Suprapubic skin (tissue), 4 donors: ENCODE data around the gene IFI6. TPM values are rescaled to one million over a fixed set of nuclear protein-coding genes. Genes with fewer than 3 reads are reported as not detected.
"Not testable (repeated sequence)": the region's sequence is repeated elsewhere in the genome, so short reads cannot be mapped to it uniquely, and the experiment has no call there.

ENCODE experiments used
- DNase-seq, 2 donors: peaks; one replicate each; pipeline ENCODE4 v3.0.0-alpha.2; 2019; ENCODE audit warnings: low spot score in 2 of 2
- H3K27ac ChIP-seq: fragments of 200-600 bp; sonication (generic); one replicate; pipeline ENCODE4 v1.5.1; 2019
- H3K27me3 ChIP-seq: fragments of 200-600 bp; sonication (generic); one replicate; pipeline ENCODE4 v1.5.1; 2019
- H3K36me3 ChIP-seq: fragments of 200-600 bp; sonication (generic); one replicate; pipeline ENCODE4 v1.5.1; 2019
- H3K4me1 ChIP-seq: fragments of 200-600 bp; sonication (generic); one replicate; pipeline ENCODE4 v1.5.1; 2019
- H3K4me3 ChIP-seq: fragments of 200-600 bp; sonication (generic); one replicate; pipeline ENCODE4 v1.5.1; 2019; ENCODE audit warnings: mild to moderate bottlenecking
- H3K9me3 ChIP-seq: fragments of 200-600 bp; sonication (generic); one replicate; pipeline ENCODE4 v1.5.1; 2019
- CTCF ChIP-seq, 2 donors: fragments of 200-600 bp in 1 of 2; fragments of 450-650 bp in 1 of 2; sonication (generic) in 1 of 2; IDR thresholded peaks; one replicate each; pipeline ENCODE4 v1.5.1; 2016 to 2019; ENCODE audit warnings: antibody characterized with exemption in 2 of 2, mild to moderate bottlenecking in 1 of 2, moderate library complexity in 1 of 2
- EP300 ChIP-seq: sonication (generic); formaldehyde crosslinking; IDR thresholded peaks from one replicate; pipeline ENCODE4 v1.6.1; 2017; ENCODE audit warnings: antibody characterized with exemption
- POLR2A ChIP-seq, 2 donors: fragments of 450-650 bp; IDR thresholded peaks; one replicate each; pipeline ENCODE4 v1.6.1; 2017; ENCODE audit warnings: antibody characterized with exemption in 2 of 2, mild to moderate bottlenecking in 2 of 2, moderate library complexity in 2 of 2
- POLR2AphosphoS5 ChIP-seq, 3 donors: sonication (generic); formaldehyde crosslinking; IDR thresholded peaks; one replicate each; pipeline ENCODE4 v1.6.1; 2017; ENCODE audit warnings: antibody characterized with exemption in 3 of 3
- WGBS: methylation state at CpG from one replicate; pipeline ENCODE4 v1.1.5; 2018; 5-methylcytosine and 5-hydroxymethylcytosine counted together
- total RNA-seq, 4 donors: library from RNA; depleted of rRNA; stranded (reverse); fragments of >200 nt; gene quantifications; one replicate each; pipeline ENCODE4 v1.1.0, GENCODE V29; 2016

The IFI6 gene
- total RNA-seq, 4 donors from 2014 or later = 6.3 to 31.4 (median 8.2) TPM

- WGBS = 49% methylated on average over 7 of the region's 8 CpGs
- no peak overlapping the region for H3K27ac ChIP-seq
- H3K9me3 ChIP-seq = no peaks in the 10 kb centered on the region
- H3K4me1 ChIP-seq = peaks cover 33% of the 10 kb centered on the region
- DNase-seq = no peak
- no peak overlapping the region for H3K4me3 ChIP-seq
- TF ChIP-seq POLR2A (IDR thresholded peaks at IDR 0.05) (no peak), CTCF (IDR thresholded peaks at IDR 0.05) (no peak)
- no peaks in the 10 kb centered on the region for H3K36me3 ChIP-seq
- H3K27me3 ChIP-seq = no peaks in the 10 kb centered on the region
Measured at GRCh38 chr1:27646676-27647075, 25.3 kb downstream of the IFI6 start.

GRCh38 chr1:27645071-27645415, 26.9 kb downstream of the IFI6 start:
- Histone ChIP-seq H3K9me3 (no peaks in the 10 kb centered on the region), H3K4me3 (no peak overlapping the region), H3K36me3 (no peaks in the 10 kb centered on the region), H3K4me1 (peaks cover 21% of the 10 kb centered on the region), H3K27ac (no peak overlapping the region), H3K27me3 (no peaks in the 10 kb centered on the region)
- 100% methylated on average over 1 of the region's 4 CpGs for WGBS
- TF ChIP-seq POLR2AphosphoS5 (IDR thresholded peaks at IDR 0.05) (no peak), EP300 (no peak), CTCF (IDR thresholded peaks at IDR 0.05) (no peak), POLR2A (IDR thresholded peaks at IDR 0.05) (no peak)
- no peak for DNase-seq

GRCh38 chr1:27644369-27645070, 27.5 kb downstream of the IFI6 start:
- Histone ChIP-seq H3K27me3 (no peaks in the 10 kb centered on the region), H3K27ac (no peak overlapping the region), H3K4me3 (no peak overlapping the region), H3K9me3 (no peaks in the 10 kb centered on the region), H3K36me3 (no peaks in the 10 kb centered on the region), H3K4me1 (peaks cover 18% of the 10 kb centered on the region)
- DNase-seq = no peak
- no peak for TF ChIP-seq POLR2AphosphoS5 (IDR thresholded peaks at IDR 0.05)
- TF ChIP-seq CTCF (IDR thresholded peaks at IDR 0.05) = no peak
- no peak for TF ChIP-seq EP300
- TF ChIP-seq POLR2A (IDR thresholded peaks at IDR 0.05) = no peak
- WGBS = 81% methylated on average over 4 of the region's 5 CpGs

- TF ChIP-seq CTCF (IDR thresholded peaks at IDR 0.05) (peak; percentile 73 to 89), EP300 (no peak)
- Histone ChIP-seq H3K36me3 (no peaks in the 10 kb centered on the region), H3K4me3 (no peak overlapping the region), H3K4me1 (peaks cover 16% of the 10 kb centered on the region), H3K27ac (no peak overlapping the region), H3K9me3 (no peaks in the 10 kb centered on the region), H3K27me3 (no peaks in the 10 kb centered on the region)
- no peak for DNase-seq
- 43% methylated on average over 13 of the region's 13 CpGs for WGBS
Measured at GRCh38 chr1:27643600-27644368, 28.2 kb downstream of the IFI6 start.

GRCh38 chr1:27640514-27640913, 31.5 kb downstream of the IFI6 start:
- not testable (repeated sequence) for H3K27me3 ChIP-seq, H3K4me3 ChIP-seq, DNase-seq, H3K27ac ChIP-seq, H3K9me3 ChIP-seq, H3K36me3 ChIP-seq
- H3K4me1 ChIP-seq = peaks cover 11% of the 10 kb centered on the region
- WGBS = 91% methylated on average over 9 of the region's 9 CpGs
